Astrocyte of the spinal cord (primary cell): Measurements from ENCODE around the gene DPP6.

Source experiments
- DNase-seq: peaks from one replicate; pipeline ENCODE4 v3.0.0; 2011; ENCODE audit warnings: low read depth, low spot score
- H3K4me3 ChIP-seq: 2 replicates; pipeline ENCODE4 v1.5.1; 2011; ENCODE audit warnings: low read depth, mild to moderate bottlenecking, low read length, moderate library complexity
- CTCF ChIP-seq: IDR thresholded peaks from 2 replicates; pipeline ENCODE4 v1.5.1; 2012; ENCODE audit warnings: low read depth, mild to moderate bottlenecking, low read length, inconsistent platforms
- in situ Hi-C: cut with HindIII; loops from 2 replicates; pipeline ENCODE4 v1.10.0; 2017; ENCODE audit warnings: low sequenced_read_pairs

The DPP6 gene

DNA sequence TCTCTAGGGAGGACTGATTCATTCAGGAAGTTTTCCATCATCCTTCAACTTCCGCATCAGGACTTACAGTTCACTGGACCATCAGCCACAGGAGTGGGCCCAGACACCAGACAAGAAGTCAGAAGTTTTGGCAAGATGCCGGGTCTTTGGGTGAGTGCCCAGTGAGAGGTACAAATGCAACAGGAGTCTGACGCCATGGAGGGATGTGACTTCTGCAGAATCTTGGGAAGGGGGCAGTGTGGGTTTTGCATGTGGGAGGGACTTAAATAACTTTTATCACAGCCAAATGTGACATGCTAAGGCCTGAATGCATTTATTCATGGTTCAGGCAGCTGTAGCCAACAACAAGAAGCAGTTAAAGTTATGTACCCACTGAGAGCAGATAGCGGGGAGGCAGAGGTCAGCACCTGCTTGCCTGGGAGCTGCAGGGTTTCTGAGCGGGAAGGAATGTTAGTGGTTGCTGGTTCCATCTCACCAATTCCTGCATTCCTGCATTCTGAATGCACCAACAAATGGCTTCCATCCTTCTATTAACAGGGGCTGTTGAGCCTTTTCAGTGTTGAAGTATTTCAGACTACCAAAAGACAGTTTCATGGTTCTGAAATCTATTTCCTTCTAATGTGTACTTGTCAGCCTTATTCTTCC lies 575.6 kb downstream of the DPP6 start:
- no peak overlapping the region for H3K4me3 ChIP-seq
- DNase-seq = peak; percentile 10
- in situ Hi-C loops = no loop called here
- no peak for TF ChIP-seq CTCF

DNA sequence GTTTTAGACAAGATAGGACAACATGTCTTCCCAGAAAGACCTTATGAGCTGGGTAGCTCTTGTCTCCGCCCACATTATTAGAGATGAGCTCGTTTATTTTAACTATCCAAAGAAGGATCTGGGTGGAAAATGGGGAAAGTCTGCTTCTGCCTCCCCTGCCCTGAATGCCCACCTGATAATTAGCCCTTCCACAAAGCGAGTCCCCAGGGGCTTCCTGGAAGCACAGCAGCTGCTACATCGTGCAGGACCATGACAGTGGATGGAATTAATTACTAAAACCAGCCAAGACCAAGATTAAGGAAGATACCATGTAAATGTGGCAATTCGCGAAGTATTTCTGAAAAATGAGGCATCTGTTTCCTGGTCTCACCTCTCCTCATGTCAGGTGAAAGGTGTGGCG lies 576.4 kb downstream of the DPP6 start:
- in situ Hi-C loops = no loop called here
- no peak for DNase-seq
- H3K4me3 ChIP-seq = no peak overlapping the region
- TF ChIP-seq CTCF = no peak

DNA sequence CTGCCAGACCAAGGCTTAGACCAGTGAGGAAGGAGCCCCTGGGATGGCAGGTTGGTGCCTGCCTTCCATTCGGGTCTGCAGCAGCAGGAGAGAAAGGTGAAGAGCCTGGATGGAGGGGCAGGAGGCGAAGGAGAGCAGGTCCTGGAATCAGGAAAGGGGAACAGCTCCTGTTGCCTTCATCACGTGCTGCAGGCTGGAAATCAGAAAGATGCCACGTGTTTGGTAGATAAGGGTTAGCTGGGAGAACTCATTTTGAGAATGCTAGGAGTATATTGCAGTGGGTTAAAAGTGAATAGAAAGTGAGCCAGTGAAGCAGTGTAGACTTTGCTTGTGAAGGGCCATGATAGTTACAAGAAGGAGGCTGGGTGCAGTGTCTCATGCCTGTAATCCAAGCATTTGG lies 579.0 kb downstream of the DPP6 start:
- no peak for DNase-seq
- no peak for TF ChIP-seq CTCF
- in situ Hi-C loops = no loop called here
- no peak overlapping the region for H3K4me3 ChIP-seq

DNA sequence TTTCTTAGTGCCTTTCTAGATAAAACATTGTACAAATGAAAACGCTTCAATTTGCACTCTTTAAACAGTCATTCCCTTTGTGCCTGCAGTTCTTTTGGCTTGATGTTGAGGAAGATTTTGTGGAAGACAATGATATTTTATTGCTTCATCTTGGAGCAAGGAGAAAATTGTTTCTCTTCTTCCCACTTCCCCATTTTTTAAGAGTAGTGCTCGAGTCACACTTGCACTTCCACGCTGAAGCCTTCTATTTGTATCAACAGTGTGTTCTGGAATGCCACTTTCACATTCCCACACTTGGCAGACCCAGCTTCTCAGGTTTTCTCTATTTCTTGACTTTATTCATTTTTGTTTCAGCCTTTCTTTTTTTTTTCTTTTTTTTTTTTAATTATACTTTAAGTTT lies 581.4 kb downstream of the DPP6 start:
- DNase-seq = no peak
- in situ Hi-C loops = no loop called here
- no peak for TF ChIP-seq CTCF
- no peak overlapping the region for H3K4me3 ChIP-seq

- DNase-seq = no peak
These were observed 586.1 kb downstream of the DPP6 start for GRCh38 chr7:154638286-154638685.

DNA sequence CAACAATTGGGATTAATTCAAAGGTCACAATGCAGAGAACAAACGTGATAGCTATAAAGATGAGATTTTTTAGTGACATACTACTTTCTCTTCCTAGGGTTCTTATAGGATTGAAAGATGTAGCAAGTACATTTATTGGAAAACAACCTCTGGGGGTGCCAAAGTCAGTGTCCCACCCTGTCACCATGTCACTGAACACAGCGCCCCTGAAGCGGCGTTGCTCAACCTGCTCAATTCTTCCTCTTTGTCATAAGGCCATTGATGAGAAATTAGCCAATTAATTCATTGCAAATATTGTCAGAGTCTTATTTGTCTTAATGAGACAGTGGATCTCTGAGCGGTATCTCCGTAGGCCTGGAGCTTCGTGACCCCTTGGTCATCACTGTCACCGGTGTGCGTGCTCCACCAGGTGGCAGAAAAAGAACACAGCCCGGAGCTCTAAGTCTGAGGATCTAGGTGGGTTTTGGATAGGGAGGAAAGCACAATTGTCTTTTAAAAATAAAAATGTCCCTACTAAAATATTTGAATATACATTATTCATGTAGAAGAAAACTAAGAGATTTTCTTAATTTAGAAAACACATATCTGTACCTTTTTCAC lies 588.2 kb downstream of the DPP6 start:
- H3K4me3 ChIP-seq = no peak overlapping the region
- TF ChIP-seq CTCF = no peak
- in situ Hi-C loops = no loop called here
- no peak for DNase-seq

More at GRCh38 chr7:154638286-154638685, 586.1 kb downstream of the DPP6 start:
- in situ Hi-C loops = no loop called here
- no peak for TF ChIP-seq CTCF
- no peak overlapping the region for H3K4me3 ChIP-seq
